ENCODE data around the gene IKBIP.
"Not testable (repeated sequence)": the region's sequence is repeated elsewhere in the genome, so short reads cannot be mapped to it uniquely, and the experiment has no call there.

The IKBIP gene

DNA sequence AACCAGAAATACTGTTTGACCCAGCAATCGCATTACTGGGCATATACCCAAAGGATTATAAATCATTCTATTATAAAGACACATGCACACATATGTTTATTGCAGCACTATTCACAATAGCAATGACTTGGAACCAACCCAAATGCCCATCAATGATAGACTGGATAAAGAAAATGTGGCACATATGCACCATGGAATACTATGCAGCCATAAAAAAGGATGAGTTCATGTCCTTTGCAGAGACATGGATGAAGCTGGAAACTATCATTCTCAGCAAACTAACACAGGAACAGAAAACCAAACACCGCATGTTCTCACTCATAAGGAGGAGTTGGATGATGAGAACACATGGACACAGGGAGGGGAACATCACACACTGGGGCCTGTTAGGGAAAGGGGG is 67.8 kb downstream of the IKBIP start:
- not testable (repeated sequence) for DNase-seq (ENCODE audit: low read depth)

DNA sequence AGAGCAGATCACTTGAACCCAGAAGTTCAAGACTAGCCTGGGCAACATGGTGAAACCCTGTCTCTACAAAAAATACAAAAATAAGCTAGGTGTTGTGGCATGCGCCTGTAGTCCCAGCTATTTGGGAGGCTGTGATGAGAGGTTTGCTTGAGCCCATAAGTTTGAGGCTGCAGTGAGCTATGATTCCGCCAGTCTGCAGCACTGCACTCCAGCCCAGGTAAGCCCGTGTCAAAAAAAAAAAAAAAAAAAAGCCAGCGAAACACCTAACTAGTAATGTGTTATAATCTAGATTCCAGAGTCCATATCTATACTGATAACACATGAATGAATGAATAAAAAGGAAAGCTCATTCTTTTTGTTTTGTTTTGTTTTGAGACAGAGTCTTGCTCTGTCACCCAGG is 69.6 kb downstream of the IKBIP start:
- no peak for DNase-seq (ENCODE audit: low read depth)
